ENCODE data around the gene IQCN.

GRCh38 chr19:18227781-18228271 is 46.4 kb downstream of the IQCN start:
- TF ChIP-seq CTCF (conservative IDR thresholded peaks at IDR 0.05; ENCODE audit: low read depth, low read length) (no peak), FOS (IDR thresholded peaks at IDR 0.05; ENCODE audit: low read depth, low read length) (no peak), USF2 (IDR thresholded peaks at IDR 0.05; ENCODE audit: low read depth, low read length) (no peak), SMC3 (IDR thresholded peaks at IDR 0.05; ENCODE audit: low read depth, low read length) (no peak), MXI1 (IDR thresholded peaks at IDR 0.05; ENCODE audit: borderline replicate concordance, low read depth, low read length) (no peak), RFX5 (IDR thresholded peaks at IDR 0.05; ENCODE audit: low read depth, low read length) (no peak), POLR2A (IDR thresholded peaks at IDR 0.05; ENCODE audit: low read depth, low read length) (no peak), CHD1 (IDR thresholded peaks at IDR 0.05; ENCODE audit: low read depth, low read length) (no peak), MAFK (IDR thresholded peaks at IDR 0.05; ENCODE audit: low read depth, low read length) (no peak), CEBPB (IDR thresholded peaks at IDR 0.05; ENCODE audit: low read depth, low read length) (no peak)

Data from IMR-90 (cell line).